ENCODE measurements around the gene ADRA2A. TPM values are rescaled to one million over a fixed set of nuclear protein-coding genes. Genes with fewer than 3 reads are reported as not detected.

Gene ADRA2A
- total RNA-seq, 4 donors from 2014 or later, result 0.42 to 3.8 (median 3.6) TPM

DNA sequence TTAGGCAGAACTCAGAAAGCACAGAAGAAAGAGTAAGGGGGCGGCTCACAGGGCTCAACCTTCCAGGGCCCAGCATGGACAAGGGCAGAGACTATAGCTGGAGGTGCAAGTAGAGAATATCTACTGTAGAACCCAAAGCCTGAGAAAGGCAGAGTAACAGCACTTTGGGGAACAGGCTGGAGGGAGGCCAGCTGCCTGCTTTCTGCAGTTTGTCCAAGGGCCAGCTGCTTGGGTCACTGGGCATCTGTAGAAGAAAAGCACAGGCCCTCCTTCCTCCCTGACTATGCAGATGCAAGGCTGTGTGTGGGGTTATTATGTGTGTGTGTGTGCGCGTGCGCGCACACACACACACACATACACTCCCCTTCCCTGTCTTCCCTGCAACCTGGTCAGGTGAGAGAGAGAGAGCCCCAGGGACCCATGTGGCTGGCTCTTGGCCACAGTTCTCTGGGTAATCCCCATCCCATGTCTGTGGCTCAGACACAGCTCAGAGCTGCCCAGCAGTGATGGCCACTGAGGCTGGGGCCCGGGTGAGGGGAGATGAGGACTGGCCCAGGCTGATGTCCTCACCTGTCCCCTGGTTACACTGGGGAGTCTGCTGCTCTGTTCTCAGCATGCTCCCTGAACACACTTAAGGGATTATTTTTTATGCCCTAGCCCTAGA, 9.0 kb downstream of the ADRA2A start:
- H3K27me3 ChIP-seq, result peaks cover 0 to 29% (median 0%) of the 10 kb centered on the region in 4 donors
- no peak overlapping the region for H3K4me3 ChIP-seq
- H3K4me1 ChIP-seq, result no peaks in the 10 kb centered on the region
- WGBS, result 78% methylated on average over 2 of the region's 6 CpGs
- no peaks in the 10 kb centered on the region for H3K9me3 ChIP-seq
- no peak overlapping the region for H3K27ac ChIP-seq (replicated peaks in 1 of 4)
- intact Hi-C loops (cut with DNase I), result no loop called here
- no peaks in the 10 kb centered on the region for H3K36me3 ChIP-seq
- no peak for TF ChIP-seq POLR2AphosphoS5 (IDR thresholded peaks at IDR 0.05)
- no peak for TF ChIP-seq EP300 (IDR thresholded peaks at IDR 0.05)
- TF ChIP-seq, protein P1, sequence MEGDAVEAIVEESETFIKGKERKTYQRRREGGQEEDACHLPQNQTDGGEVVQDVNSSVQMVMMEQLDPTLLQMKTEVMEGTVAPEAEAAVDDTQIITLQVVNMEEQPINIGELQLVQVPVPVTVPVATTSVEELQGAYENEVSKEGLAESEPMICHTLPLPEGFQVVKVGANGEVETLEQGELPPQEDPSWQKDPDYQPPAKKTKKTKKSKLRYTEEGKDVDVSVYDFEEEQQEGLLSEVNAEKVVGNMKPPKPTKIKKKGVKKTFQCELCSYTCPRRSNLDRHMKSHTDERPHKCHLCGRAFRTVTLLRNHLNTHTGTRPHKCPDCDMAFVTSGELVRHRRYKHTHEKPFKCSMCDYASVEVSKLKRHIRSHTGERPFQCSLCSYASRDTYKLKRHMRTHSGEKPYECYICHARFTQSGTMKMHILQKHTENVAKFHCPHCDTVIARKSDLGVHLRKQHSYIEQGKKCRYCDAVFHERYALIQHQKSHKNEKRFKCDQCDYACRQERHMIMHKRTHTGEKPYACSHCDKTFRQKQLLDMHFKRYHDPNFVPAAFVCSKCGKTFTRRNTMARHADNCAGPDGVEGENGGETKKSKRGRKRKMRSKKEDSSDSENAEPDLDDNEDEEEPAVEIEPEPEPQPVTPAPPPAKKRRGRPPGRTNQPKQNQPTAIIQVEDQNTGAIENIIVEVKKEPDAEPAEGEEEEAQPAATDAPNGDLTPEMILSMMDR (IDR thresholded peaks at IDR 0.05), result no peak
- no peak for TF ChIP-seq POLR2A (IDR thresholded peaks at IDR 0.05; ENCODE audit: low read depth)
- DNase-seq (ENCODE audit: extremely low spot score), result no peak

DNA sequence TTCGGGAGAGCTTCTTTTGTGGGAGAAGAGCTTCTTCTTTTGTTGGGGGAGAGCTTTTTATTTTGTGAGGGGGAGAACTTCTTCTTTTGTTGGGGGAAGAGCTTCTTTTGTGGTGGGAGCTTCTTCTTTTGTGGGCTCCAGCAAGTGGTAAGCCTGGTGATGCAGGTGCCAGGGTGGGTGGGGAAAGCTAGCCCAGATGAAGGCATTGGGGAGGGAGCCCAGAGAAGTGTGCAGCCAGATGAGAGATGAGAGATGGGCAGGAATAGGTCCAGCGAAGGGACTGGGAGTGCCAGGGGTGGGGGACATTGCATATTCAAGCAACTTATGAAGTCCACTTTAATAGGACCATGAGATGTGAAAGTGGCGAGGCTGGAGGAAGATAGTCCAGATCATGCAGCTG, 9.7 kb downstream of the ADRA2A start:
- Histone ChIP-seq H3K4me1 (no peaks in the 10 kb centered on the region), H3K4me3 (no peak overlapping the region), H3K9me3 (no peaks in the 10 kb centered on the region), H3K27ac (replicated peaks in 1 of 4) (no peak overlapping the region), H3K36me3 (no peaks in the 10 kb centered on the region), H3K27me3 (peaks cover 0 to 23% (median 0%) of the 10 kb centered on the region in 4 donors)
- TF ChIP-seq, protein P1 (IDR thresholded peaks at IDR 0.05), result no peak
- TF ChIP-seq EP300 (IDR thresholded peaks at IDR 0.05) (no peak), POLR2AphosphoS5 (IDR thresholded peaks at IDR 0.05) (no peak), POLR2A (IDR thresholded peaks at IDR 0.05; ENCODE audit: low read depth) (no peak)
- peak; percentile 62 for DNase-seq (ENCODE audit: extremely low spot score)
- 58% methylated on average over 3 of the region's 3 CpGs for WGBS
- intact Hi-C loops (cut with DNase I), result no loop called here

DNA sequence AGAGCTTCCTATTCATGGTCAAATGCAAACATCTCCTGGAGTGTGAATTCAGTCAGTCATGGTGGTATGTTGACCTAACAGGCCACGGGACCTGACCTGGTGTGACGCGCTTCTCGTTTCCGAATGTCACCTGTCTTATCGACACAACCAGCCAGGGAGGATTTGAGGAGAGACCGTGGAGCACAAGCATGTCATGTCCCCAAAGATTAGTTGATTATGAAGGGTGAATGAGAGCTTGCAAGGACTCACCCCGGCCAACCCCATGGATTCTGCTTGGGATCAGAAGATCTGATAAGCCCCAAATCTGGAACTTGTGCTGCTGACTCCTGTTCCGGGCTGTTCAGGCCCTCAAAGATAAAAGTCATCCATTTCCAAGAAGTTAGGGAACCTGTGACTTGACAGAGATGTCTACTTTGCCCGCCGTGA, 10.5 kb downstream of the ADRA2A start:
- Histone ChIP-seq H3K36me3 (no peaks in the 10 kb centered on the region), H3K27ac (replicated peaks in 1 of 4) (no peak overlapping the region), H3K27me3 (peaks cover 0 to 15% (median 0%) of the 10 kb centered on the region in 4 donors), H3K4me3 (no peak overlapping the region), H3K9me3 (no peaks in the 10 kb centered on the region), H3K4me1 (no peaks in the 10 kb centered on the region)
- intact Hi-C loops (cut with DNase I), result no loop called here
- DNase-seq (ENCODE audit: extremely low spot score), result peak; percentile 86
- TF ChIP-seq EP300 (IDR thresholded peaks at IDR 0.05), result no peak
- TF ChIP-seq, protein P1 (IDR thresholded peaks at IDR 0.05), result no peak
- TF ChIP-seq POLR2AphosphoS5 (IDR thresholded peaks at IDR 0.05), result no peak
- TF ChIP-seq POLR2A (IDR thresholded peaks at IDR 0.05; ENCODE audit: low read depth), result no peak
- WGBS, result 87% methylated on average over 10 of the region's 11 CpGs

DNA sequence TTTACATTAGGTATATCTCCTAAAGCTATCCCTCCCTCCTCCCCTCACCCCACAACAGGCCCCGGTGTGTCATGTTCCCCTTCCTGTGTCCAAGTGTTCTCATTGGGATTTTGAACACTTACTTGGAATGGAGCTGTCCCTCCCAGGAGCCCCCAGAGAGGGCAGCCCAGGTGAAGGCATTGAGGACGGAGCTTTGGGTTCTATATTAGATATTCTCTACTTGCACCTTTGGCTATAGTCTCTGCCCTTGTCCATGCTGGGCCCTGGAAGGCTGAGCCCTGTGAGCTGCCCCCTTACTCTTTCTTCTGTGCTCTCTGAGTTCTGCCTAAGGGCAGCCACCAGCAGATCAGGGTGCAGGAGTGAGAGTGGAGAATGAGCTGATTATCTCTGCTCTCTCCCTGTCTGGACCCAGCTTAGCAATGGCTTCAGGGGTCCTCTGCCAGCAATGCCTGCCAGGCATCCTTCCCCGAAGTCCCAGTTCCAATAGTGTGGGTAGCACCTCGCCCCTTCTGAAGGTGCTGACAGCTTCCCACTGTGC, 11.2 kb downstream of the ADRA2A start:
- H3K4me3 ChIP-seq, result no peak overlapping the region
- no peaks in the 10 kb centered on the region for H3K4me1 ChIP-seq
- peaks cover 0 to 11% (median 0%) of the 10 kb centered on the region in 4 donors for H3K27me3 ChIP-seq
- 91% methylated on average over 4 of the region's 4 CpGs for WGBS
- no peak overlapping the region for H3K27ac ChIP-seq (replicated peaks in 1 of 4)
- no peaks in the 10 kb centered on the region for H3K9me3 ChIP-seq
- TF ChIP-seq EP300 (IDR thresholded peaks at IDR 0.05) (no peak), POLR2A (IDR thresholded peaks at IDR 0.05; ENCODE audit: low read depth) (no peak)
- TF ChIP-seq, protein P1 (IDR thresholded peaks at IDR 0.05), result no peak
- intact Hi-C loops (cut with DNase I), result no loop called here
- H3K36me3 ChIP-seq, result no peaks in the 10 kb centered on the region
- DNase-seq (ENCODE audit: extremely low spot score), result no peak

Measured in esophagus muscularis mucosa (tissue), 4 donors.